Liver (tissue), 9 donors: Measurements from ENCODE around the gene STMP1. TPM values are rescaled to one million over a fixed set of nuclear protein-coding genes. Genes with fewer than 3 reads are reported as not detected.
A peak's percentile ranks its signal among the peaks of the same experiment; 100 is the strongest.

ENCODE experiments used
- DNase-seq: peaks from one replicate; pipeline ENCODE4 v3.0.0-alpha.2; 2017; ENCODE audit warnings: low spot score
- H3K27ac ChIP-seq, 2 donors: one replicate each; pipeline ENCODE4 v1.7.0; 2013; ENCODE audit warnings: inconsistent platforms in 2 of 2, low read length in 2 of 2, control low read depth in 1 of 2, low read depth in 1 of 2, mild to moderate bottlenecking in 1 of 2
- H3K27me3 ChIP-seq, 4 donors: one replicate each; pipeline versions ENCODE4 v1.6.1 to v1.7.0; 2013; ENCODE audit warnings: low read length in 3 of 4, inconsistent platforms in 1 of 4, mild to moderate bottlenecking in 1 of 4, moderate library complexity in 1 of 4; ENCODE audit not compliant: control insufficient read depth in 4 of 4, insufficient read depth in 4 of 4
- H3K36me3 ChIP-seq, 4 donors: one replicate each; pipeline versions ENCODE4 v1.6.1 to v1.7.0; 2013; ENCODE audit warnings: low read length in 3 of 4, mild to moderate bottlenecking in 3 of 4, low read depth in 1 of 4, moderate library complexity in 1 of 4; ENCODE audit not compliant: control insufficient read depth in 4 of 4, insufficient read depth in 3 of 4
- H3K4me1 ChIP-seq, 4 donors: one replicate each; pipeline versions ENCODE4 v1.6.1 to v1.7.0; 2013; ENCODE audit warnings: low read length in 3 of 4, mild to moderate bottlenecking in 3 of 4, moderate library complexity in 1 of 4; ENCODE audit not compliant: control insufficient read depth in 4 of 4, insufficient read depth in 4 of 4
- H3K4me3 ChIP-seq, 3 donors: one replicate each; pipeline versions ENCODE4 v1.6.1 to v1.7.0; 2013; ENCODE audit warnings: low read length in 3 of 3, control low read depth in 1 of 3, low read depth in 1 of 3, mild to moderate bottlenecking in 1 of 3
- H3K9ac ChIP-seq, 2 donors: one replicate each; pipeline ENCODE4 v1.7.0; 2013; ENCODE audit warnings: low read length in 2 of 2, mild to moderate bottlenecking in 2 of 2, moderate library complexity in 2 of 2, control low read depth in 1 of 2, low read depth in 1 of 2
- H3K9me3 ChIP-seq, 4 donors: one replicate each; pipeline versions ENCODE4 v1.6.1 to v1.7.0; 2013; ENCODE audit warnings: low read length in 3 of 4; ENCODE audit not compliant: control insufficient read depth in 4 of 4
- ATF3 ChIP-seq: IDR thresholded peaks from 2 replicates; pipeline ENCODE4 v1.6.1; 2016; ENCODE audit warnings: antibody characterized with exemption
- CTCF ChIP-seq: fragments of 150-350 bp; IDR thresholded peaks from 2 replicates; pipeline ENCODE4 v1.5.1; 2017; ENCODE audit warnings: improper control_type of control experiment, low read depth, low read length; ENCODE audit not compliant: missing input control
- EGR1 ChIP-seq, 2 donors: IDR thresholded peaks; 2 replicates each; pipeline ENCODE4 v1.6.1; 2016 to 2018; ENCODE audit warnings: antibody characterized with exemption in 2 of 2, low read depth in 2 of 2
- FOXA1 ChIP-seq: IDR thresholded peaks from 2 replicates; pipeline ENCODE4 v1.6.1; 2016; ENCODE audit warnings: antibody characterized with exemption
- FOXA2 ChIP-seq: IDR thresholded peaks from 2 replicates; pipeline ENCODE4 v1.6.1; 2016; ENCODE audit warnings: antibody characterized with exemption
- HNF4A ChIP-seq, 2 donors: conservative IDR thresholded peaks; 2 replicates each; pipeline ENCODE4 v1.6.1; 2016; ENCODE audit warnings: antibody characterized with exemption in 2 of 2, mild to moderate bottlenecking in 2 of 2
- HNF4G ChIP-seq: IDR thresholded peaks from 2 replicates; pipeline ENCODE4 v1.6.1; 2016; ENCODE audit warnings: antibody characterized with exemption
- JUND ChIP-seq, 2 donors: IDR thresholded peaks; 2 replicates each; pipeline ENCODE4 v1.6.1; 2016; ENCODE audit warnings: antibody characterized with exemption in 2 of 2
- MAX ChIP-seq: IDR thresholded peaks from 2 replicates; pipeline ENCODE4 v1.6.1; 2016; ENCODE audit warnings: antibody characterized with exemption
- NR2F2 ChIP-seq: IDR thresholded peaks from 2 replicates; pipeline ENCODE4 v1.6.1; 2016; ENCODE audit warnings: antibody characterized with exemption
- RAD21 ChIP-seq, 2 donors: IDR thresholded peaks; 2 replicates each; pipeline ENCODE4 v1.6.1; 2016; ENCODE audit warnings: antibody characterized with exemption in 2 of 2, mild to moderate bottlenecking in 2 of 2
- REST ChIP-seq: IDR thresholded peaks from 2 replicates; pipeline ENCODE4 v1.6.1; 2016; ENCODE audit warnings: antibody characterized with exemption, mild to moderate bottlenecking
- RXRA ChIP-seq, 2 donors: IDR thresholded peaks; 2 replicates each; pipeline ENCODE4 v1.6.1; 2017 to 2018; ENCODE audit warnings: antibody characterized with exemption in 2 of 2, mild to moderate bottlenecking in 1 of 2
- SP1 ChIP-seq: IDR thresholded peaks from 2 replicates; pipeline ENCODE4 v1.6.1; 2018; ENCODE audit warnings: antibody characterized with exemption, mild to moderate bottlenecking
- ZBTB33 ChIP-seq: IDR thresholded peaks from 2 replicates; pipeline ENCODE4 v1.6.1; 2016; ENCODE audit warnings: antibody characterized with exemption
- WGBS: extraction: QIAGEN DNeasy Blood & Tissue Kit; methylation state at CpG from one replicate; pipeline ENCODE4 v1.1.7; 2013; 5-methylcytosine and 5-hydroxymethylcytosine counted together
- polyA plus RNA-seq, 2 donors: library from polyadenylated mRNA; stranded (reverse) in 1 of 2; unstranded in 1 of 2; fragments of 200-250 nt in 1 of 2; fragments of >200 nt in 1 of 2; fragmentation: Nextera tagmentation in 1 of 2; extraction: Ambion mirVana in 1 of 2; gene quantifications; one replicate each; pipeline versions ENCODE4 v1.2.1 to v1.2.3, GENCODE V29; 2013 to 2015
- total RNA-seq, 2 donors: library from RNA; depleted of rRNA; stranded (reverse); fragments of >200 nt; gene quantifications; one replicate each; pipeline ENCODE4 v1.2.3, GENCODE V29; 2014
- donor health status: healthy.
- donor health status: healthy.
- donor health status: healthy.
- donor health status: healthy.
- donor health status: healthy.

STMP1 gene
- total and polyA plus RNA-seq, 4 donors: 6.8 to 30.7 (median 13.8) TPM

- Histone ChIP-seq H3K9me3 (no peaks in the 10 kb centered on the region), H3K4me3 (no peak overlapping the region), H3K27ac (no peak overlapping the region), H3K9ac (no peak overlapping the region), H3K27me3 (no peaks in the 10 kb centered on the region), H3K4me1 (peaks cover 0 to 6% (median 0%) of the 10 kb centered on the region in 4 donors), H3K36me3 (peaks cover 6 to 11% (median 10%) of the 10 kb centered on the region in 4 donors)
- DNase-seq: no peak
- peak; percentile 77 for TF ChIP-seq CTCF
- no peak for TF ChIP-seq HNF4A (conservative IDR thresholded peaks at IDR 0.05)
- TF ChIP-seq RAD21 (IDR thresholded peaks at IDR 0.05): peak; percentile 80 to 87
- 51% methylated on average over 6 of the region's 6 CpGs for WGBS
Measured at GRCh38 chr7:135645296-135645904, 16.9 kb upstream of the STMP1 start.

- Histone ChIP-seq H3K4me3 (no peak overlapping the region), H3K27ac (no peak overlapping the region), H3K4me1 (peaks cover 0 to 6% (median 0%) of the 10 kb centered on the region in 4 donors), H3K27me3 (no peaks in the 10 kb centered on the region), H3K9me3 (no peaks in the 10 kb centered on the region), H3K9ac (no peak overlapping the region), H3K36me3 (peaks cover 6 to 7% (median 6%) of the 10 kb centered on the region in 4 donors)
- DNase-seq: no peak
- TF ChIP-seq HNF4G (no peak), REST (no peak), NR2F2 (no peak), HNF4A (conservative IDR thresholded peaks at IDR 0.05) (no peak), FOXA2 (no peak), EGR1 (IDR thresholded peaks at IDR 0.05; ENCODE audit: low read depth in 2 of 2) (no peak), JUND (IDR thresholded peaks at IDR 0.05) (no peak), SP1 (no peak), MAX (no peak), RAD21 (IDR thresholded peaks at IDR 0.05) (no peak), CTCF (no peak), RXRA (IDR thresholded peaks at IDR 0.05) (no peak), ZBTB33 (no peak), ATF3 (no peak), FOXA1 (no peak)
- 92% methylated on average over 1 of the region's 1 CpG for WGBS
Measured at GRCh38 chr7:135647755-135648154, 14.6 kb upstream of the STMP1 start.
